ENCODE results near the gene DNAJA1.
"Not testable (repeated sequence)": the region's sequence is repeated elsewhere in the genome, so short reads cannot be mapped to it uniquely, and the experiment has no call there.

Gene DNAJA1

GRCh38 chr9:33024966-33025571 lies at the start of gene DNAJA1:
DNAJA1 (plus strand) TSS chr9:33025273; CDS start chr9:33026485, 1,212 bp downstream.
- peak; percentile 88 for DNase-seq (ENCODE audit: extremely low read depth, low read depth)
- no peak for TF ChIP-seq CTCF (IDR thresholded peaks at IDR 0.05; ENCODE audit: low read depth, low read length)

GRCh38 chr9:32978051-32978450 lies 47.0 kb upstream of the DNAJA1 start:
- no peak for TF ChIP-seq CTCF (IDR thresholded peaks at IDR 0.05; ENCODE audit: low read depth, low read length)
- DNase-seq (ENCODE audit: extremely low read depth, low read depth) = no peak

GRCh38 chr9:32986971-32987370 lies 38.1 kb upstream of the DNAJA1 start:
- no peak for TF ChIP-seq CTCF (IDR thresholded peaks at IDR 0.05; ENCODE audit: low read depth, low read length)
- no peak for DNase-seq (ENCODE audit: extremely low read depth, low read depth)

GRCh38 chr9:32989660-32990059 lies 35.4 kb upstream of the DNAJA1 start:
- TF ChIP-seq CTCF (IDR thresholded peaks at IDR 0.05; ENCODE audit: low read depth, low read length) = no peak
- no peak for DNase-seq (ENCODE audit: extremely low read depth, low read depth)

GRCh38 chr9:32991897-32992594 lies 33.0 kb upstream of the DNAJA1 start:
- no peak for TF ChIP-seq CTCF (IDR thresholded peaks at IDR 0.05; ENCODE audit: low read depth, low read length)
- no peak for DNase-seq (ENCODE audit: extremely low read depth, low read depth)

GRCh38 chr9:32992595-32993238 lies 32.4 kb upstream of the DNAJA1 start:
- DNase-seq (ENCODE audit: extremely low read depth, low read depth) = no peak
- no peak for TF ChIP-seq CTCF (IDR thresholded peaks at IDR 0.05; ENCODE audit: low read depth, low read length)

- not testable (repeated sequence) for DNase-seq (ENCODE audit: extremely low read depth, low read depth)
Observed at GRCh38 chr9:33000682-33001055, 24.4 kb upstream of the DNAJA1 start.

- not testable (repeated sequence) for DNase-seq (ENCODE audit: extremely low read depth, low read depth)
Observed at GRCh38 chr9:33005335-33005734, 19.7 kb upstream of the DNAJA1 start.
